ENCODE measurements around the gene KCNH6.

Gene KCNH6

DNA sequence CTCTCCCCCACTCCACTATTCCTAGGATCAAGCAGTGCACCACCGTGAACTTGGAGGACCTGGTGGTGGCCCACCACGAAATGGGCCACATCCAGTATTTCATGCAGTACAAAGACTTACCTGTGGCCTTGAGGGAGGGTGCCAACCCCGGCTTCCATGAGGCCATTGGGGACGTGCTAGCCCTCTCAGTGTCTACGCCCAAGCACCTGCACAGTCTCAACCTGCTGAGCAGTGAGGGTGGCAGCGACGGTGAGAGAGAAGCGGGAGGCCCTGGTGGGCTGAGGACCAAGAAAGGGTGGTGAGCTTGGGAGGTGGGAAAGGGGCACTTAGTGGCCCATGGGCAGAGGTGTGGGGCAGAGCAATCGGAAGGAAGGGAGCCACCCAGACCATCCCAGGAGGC, 29.7 kb upstream of the KCNH6 start:
- DNase-seq (ENCODE audit: insufficient read length, low spot score), result no peak
- no peak for FAIRE-seq
- no peak for TF ChIP-seq POLR2A (IDR thresholded peaks at IDR 0.05; ENCODE audit: low read depth, low read length)

DNA sequence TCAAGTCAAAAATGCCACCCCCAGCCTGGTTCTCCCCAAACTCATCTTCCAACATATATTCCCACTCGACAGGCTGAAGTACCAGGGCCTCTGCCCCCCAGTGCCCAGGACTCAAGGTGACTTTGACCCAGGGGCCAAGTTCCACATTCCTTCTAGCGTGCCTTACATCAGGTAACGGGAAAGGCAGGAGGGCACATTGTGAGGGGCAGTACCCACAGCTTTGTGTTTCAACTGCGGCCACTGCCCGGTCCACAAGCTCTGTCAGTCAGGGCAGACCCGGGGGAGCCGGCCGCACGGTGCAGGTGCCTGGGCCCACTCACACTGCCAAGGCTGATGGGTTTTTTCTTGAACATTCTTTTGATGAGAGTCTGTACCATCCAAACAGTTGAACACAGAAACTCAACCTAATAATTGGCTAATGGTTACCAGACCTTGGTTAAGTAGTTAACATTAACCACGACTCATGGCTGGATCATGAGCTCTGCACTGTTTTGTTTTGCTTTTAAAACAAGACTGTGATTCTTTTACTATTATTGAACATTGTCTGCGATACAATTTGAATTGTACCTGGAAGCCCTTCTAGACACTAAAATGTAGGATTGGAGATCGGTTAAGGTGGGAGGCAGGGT, 28.7 kb upstream of the KCNH6 start:
- TF ChIP-seq POLR2A (IDR thresholded peaks at IDR 0.05; ENCODE audit: low read depth, low read length), result no peak
- FAIRE-seq, result no peak
- DNase-seq (ENCODE audit: insufficient read length, low spot score), result no peak

DNA sequence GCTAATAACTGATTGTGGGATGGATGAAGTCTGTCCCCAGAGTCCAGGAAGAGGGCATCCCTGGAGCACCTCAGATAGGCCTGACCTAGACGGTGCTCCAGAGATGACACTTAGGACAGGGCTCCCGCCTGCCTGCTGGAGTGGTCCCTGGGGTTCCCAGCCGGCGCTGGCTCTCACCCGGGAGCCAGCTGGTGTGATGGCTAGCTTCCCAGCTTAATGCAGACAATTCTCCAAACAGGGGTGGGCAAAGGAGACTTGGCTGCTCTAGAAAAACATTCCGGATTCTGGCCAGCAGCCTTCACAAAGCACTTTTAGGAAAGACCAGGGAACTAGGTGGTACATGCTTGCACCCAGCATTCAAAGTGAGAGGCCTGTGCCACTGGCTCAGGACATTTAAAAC, 27.7 kb upstream of the KCNH6 start:
- TF ChIP-seq POLR2A (IDR thresholded peaks at IDR 0.05; ENCODE audit: low read depth, low read length), result no peak
- DNase-seq (ENCODE audit: insufficient read length, low spot score), result no peak
- no peak for FAIRE-seq

DNA sequence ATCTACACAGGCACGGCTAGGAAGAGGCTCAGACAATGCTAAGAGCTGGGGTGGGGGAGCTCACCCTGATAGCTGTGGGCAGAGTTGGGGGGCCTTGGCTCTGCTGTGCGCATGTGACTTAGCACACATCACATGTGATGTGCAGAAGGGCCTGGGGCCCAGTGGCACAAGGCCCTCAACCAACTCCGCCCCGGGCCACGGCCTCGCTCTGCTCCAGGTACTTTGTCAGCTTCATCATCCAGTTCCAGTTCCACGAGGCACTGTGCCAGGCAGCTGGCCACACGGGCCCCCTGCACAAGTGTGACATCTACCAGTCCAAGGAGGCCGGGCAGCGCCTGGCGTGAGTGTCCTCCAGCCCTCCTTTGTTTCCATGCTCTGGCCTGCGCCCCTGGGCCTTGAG, 27.0 kb upstream of the KCNH6 start:
- DNase-seq (ENCODE audit: insufficient read length, low spot score) (no peak), FAIRE-seq (no peak)
- TF ChIP-seq POLR2A (IDR thresholded peaks at IDR 0.05; ENCODE audit: low read depth, low read length), result no peak

DNA sequence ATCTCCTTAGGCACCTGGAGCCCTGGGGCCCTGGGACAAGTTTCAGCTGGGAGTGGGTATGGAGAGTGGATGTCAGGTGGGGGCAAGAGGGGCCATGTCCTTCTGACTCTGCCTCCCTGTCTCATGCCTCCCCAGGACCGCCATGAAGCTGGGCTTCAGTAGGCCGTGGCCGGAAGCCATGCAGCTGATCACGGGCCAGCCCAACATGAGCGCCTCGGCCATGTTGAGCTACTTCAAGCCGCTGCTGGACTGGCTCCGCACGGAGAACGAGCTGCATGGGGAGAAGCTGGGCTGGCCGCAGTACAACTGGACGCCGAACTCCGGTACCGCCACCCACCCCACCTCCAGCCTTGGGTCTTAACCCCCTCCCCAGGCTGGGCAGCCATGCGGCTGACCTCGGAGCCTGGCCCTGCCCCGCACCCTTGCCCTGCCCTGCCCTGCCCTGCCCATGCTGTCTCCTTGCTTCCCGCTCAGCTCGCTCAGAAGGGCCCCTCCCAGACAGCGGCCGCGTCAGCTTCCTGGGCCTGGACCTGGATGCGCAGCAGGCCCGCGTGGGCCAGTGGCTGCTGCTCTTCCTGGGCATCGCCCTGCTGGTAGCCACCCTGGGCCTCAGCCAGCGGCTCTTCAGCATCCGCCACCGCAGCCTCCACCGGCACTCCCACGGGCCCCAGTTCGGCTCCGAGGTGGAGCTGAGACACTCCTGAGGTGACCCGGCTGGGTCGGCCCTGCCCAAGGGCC, 26.3 kb upstream of the KCNH6 start:
- no peak for FAIRE-seq
- no peak for DNase-seq (ENCODE audit: insufficient read length, low spot score)
- TF ChIP-seq POLR2A (IDR thresholded peaks at IDR 0.05; ENCODE audit: low read depth, low read length), result no peak

DNA sequence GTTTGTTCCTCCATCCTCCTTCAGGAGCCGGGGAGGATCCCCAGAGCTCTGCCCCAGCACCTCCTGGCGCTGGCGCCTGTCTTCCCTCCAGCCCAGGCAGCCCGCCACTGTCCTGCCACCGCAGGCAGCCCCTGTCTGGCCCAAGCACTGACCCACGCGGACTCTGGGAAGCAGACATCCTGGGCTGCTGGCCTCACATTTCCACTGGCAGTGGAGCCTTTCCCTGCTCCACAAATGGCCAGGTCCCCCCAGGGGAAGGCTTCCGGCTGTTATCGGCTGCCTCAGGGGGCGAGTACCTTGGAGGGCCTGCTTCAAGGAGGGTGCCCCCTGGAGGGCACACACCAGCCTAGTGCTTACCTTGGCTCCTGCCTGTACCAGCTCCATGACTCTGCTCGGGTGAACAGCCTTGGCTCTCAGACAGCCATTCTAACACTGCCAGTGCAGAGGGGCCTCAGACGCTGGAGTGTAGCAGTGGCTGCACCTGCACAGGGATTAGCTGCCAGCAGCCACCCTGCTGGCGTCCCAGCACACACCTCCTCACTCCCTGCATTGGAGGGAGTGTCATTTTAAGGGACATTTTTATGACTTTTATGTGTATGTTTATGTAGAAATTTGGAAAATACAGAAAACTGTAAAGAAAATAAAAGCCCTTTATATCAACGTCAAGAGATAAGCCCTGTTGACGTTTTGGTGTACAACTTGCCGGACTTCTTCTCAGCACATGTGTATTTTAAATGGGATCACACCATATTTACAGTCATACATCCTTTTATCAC, 25.3 kb upstream of the KCNH6 start:
- FAIRE-seq (no peak), DNase-seq (ENCODE audit: insufficient read length, low spot score) (no peak)
- TF ChIP-seq POLR2A (IDR thresholded peaks at IDR 0.05; ENCODE audit: low read depth, low read length), result no peak

DNA sequence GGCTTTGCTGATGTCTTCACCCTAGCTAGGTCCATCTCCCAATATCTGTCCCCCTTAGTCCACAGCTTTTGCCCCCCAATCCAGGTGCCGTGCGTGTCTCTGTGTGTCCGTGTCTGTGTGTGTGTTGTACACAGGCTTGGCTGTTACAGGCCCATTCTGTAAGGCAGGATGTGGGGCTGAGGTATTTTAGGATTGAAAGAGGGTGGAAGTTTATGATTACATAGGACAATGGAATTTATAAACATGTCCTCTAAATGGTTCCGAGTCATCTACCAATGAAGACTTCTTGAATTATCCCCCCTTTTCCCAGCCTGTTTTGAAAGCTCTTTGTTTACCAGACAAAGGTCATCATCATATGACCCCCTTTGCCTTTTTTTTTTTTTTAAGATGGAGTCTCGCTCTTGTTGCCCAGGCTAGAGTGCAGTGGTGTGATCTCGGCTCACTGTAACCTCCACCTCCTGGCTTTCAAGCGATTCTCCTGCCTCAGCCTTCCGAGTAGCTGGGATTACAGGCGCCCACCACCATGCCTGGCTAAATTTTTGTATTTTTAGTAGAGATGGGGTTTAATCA, 24.4 kb upstream of the KCNH6 start:
- no peak for TF ChIP-seq POLR2A (IDR thresholded peaks at IDR 0.05; ENCODE audit: low read depth, low read length)
- no peak for DNase-seq (ENCODE audit: insufficient read length, low spot score)
- no peak for FAIRE-seq

DNA sequence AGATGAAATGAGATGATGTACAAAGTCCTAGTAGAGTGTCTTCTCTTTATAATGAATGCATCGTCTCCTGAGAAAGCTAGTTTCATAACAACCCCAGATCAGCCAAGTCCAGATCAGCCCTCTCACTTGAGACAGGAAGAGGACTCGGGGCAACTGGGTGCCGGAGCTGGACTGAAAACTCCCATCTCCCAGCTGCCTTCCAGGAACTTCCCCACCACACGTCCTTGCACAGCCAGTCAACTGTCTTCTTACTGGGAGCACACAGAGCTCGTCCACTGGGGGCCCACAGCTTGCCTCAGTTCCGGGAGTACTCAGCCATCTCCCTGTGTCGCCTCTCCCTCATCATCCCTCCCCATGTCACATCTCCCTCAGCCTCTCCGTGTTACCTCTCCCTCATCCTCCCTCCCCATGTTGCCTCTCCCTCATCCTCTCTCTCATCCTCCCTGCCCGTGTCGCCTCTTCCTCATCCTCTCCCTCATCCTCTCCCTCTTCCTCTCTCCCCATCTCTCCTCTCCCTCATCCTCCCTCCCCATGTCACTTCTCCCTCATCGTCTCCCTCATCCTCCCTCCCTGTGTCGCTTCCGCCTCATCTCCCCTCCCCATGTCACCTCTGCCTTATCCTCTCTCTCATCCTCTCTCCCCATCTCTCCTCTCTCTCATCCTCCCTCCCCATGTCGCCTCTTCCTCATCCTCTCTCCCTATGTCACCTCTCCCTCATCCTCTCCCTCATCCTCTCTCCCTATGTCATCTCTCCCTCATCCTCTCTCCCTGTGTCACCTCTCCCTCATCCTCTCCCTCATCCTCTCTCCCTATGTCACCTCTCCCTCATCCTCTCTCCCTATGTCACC, 22.4 kb upstream of the KCNH6 start:
- DNase-seq (ENCODE audit: insufficient read length, low spot score) (no peak), FAIRE-seq (no peak)
- TF ChIP-seq POLR2A (IDR thresholded peaks at IDR 0.05; ENCODE audit: low read depth, low read length), result no peak

DNA sequence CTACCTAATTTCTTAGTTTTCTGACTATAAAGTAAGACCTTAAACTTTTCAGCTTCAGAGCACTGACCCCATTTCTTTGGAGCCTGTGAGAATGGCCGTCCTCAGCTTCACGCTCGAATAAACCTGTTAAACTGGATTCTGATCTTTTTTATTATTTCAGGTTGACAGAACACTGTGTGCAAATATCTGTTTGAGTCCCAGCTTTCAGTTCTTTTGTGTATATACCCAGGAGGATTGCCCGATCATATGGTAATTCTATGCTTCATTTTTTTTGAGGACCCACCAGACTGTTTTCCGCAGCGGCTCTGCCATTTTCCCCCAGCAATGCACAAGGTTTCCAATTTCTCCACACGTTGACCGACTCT, 19.8 kb upstream of the KCNH6 start:
- no peak for FAIRE-seq
- TF ChIP-seq POLR2A (IDR thresholded peaks at IDR 0.05; ENCODE audit: low read depth, low read length), result no peak
- DNase-seq (ENCODE audit: insufficient read length, low spot score), result no peak

DNA sequence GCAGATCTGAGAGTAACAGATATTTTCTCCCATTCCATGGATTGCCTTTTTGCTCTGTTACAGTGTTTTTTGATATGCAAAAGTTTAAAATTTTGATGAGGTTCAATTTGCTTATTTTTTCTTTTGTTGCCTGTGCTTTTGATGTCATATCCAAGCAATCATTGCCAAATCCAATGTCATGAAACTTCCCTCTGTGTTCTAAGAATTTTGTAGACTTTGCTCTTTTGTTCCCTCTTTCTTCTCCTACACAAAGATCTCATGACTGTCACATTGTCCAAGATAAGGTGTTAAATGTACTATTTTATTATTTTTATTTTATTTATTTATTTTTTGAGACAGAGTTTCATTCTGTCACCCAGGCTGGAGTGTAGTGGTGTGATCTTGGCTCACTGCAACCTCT, 18.9 kb upstream of the KCNH6 start:
- no peak for TF ChIP-seq POLR2A (IDR thresholded peaks at IDR 0.05; ENCODE audit: low read depth, low read length)

DNA sequence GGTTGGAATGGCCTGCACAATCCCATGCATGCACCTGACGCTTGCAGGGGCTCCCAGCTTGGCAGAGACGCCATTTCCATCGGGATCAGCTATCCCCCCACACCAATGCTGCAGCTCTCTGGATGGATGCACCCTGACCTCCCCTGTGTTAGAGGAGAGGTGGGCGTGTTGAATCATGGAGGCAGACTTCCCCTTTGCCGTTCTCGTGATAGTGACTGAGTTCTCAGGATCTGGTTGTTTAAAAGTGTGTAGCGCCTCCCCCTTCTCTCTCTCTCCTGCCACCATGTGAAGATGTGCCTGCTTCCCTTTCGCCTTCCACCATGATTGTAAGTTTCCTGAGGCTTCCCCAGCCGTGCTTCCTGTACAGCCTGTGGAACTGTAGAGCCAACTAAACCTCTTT, 17.8 kb upstream of the KCNH6 start:
- DNase-seq (ENCODE audit: insufficient read length, low spot score) (no peak), FAIRE-seq (no peak)

More for the DNA sequence above, 18.9 kb upstream of the KCNH6 start:
- FAIRE-seq (no peak), DNase-seq (ENCODE audit: insufficient read length, low spot score) (no peak)

DNA sequence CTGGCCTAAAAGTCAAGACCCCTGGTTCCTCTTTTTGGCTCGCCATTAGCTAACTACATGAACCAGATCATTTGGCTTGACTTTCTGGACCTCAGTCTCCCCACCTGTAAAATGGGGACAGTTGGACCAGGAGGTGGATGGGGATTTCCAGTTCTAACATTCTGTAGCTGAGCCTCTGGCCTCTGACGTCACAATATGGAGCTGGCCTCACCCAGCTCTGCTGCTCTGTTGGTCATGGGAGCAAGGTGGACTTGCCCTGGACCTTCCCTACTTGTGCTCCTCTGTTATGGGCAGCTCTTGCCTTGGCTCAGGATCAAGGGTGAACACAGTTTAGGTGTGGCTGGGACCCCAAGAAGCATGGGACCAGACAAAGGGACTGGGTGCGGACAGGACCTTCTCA, 16.5 kb upstream of the KCNH6 start:
- no peak for DNase-seq (ENCODE audit: insufficient read length, low spot score)
- TF ChIP-seq POLR2A (IDR thresholded peaks at IDR 0.05; ENCODE audit: low read depth, low read length), result no peak
- FAIRE-seq, result no peak

More for the DNA sequence above, 17.8 kb upstream of the KCNH6 start:
- no peak for TF ChIP-seq POLR2A (IDR thresholded peaks at IDR 0.05; ENCODE audit: low read depth, low read length)

DNA sequence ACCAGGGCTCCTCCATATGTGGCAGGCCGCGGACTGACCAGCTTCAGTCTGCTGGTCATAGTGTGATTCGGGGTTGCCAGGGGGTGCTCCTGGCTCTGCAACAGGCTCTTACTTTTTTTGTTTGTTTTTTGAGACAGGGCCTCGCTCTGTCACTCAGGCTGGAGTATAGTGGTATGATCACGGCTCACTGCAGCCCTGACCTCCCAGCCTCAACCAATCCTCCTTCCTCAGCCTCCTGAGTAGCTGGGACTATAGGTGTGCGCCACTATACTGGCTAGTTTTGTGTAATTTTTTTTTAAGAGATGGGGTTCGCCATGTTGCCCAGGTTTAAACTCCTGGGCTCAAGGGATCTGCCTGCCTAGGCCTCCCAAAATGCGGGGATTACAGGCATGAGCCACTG, 11.8 kb upstream of the KCNH6 start:
- no peak for FAIRE-seq
- no peak for TF ChIP-seq POLR2A (IDR thresholded peaks at IDR 0.05; ENCODE audit: low read depth, low read length)

More for the DNA sequence above, 11.8 kb upstream of the KCNH6 start:
- no peak for DNase-seq (ENCODE audit: insufficient read length, low spot score)

Measured in H54 (cell line).